Measurements from ENCODE around the gene BTRC.

GRCh38 chr10:101385866-101386658 is 32.1 kb downstream of the BTRC start:
- TF ChIP-seq TAF1 (IDR thresholded peaks at IDR 0.05; ENCODE audit: borderline replicate concordance, low read depth, low read length), result no peak
- no peak for TF ChIP-seq ASH2L (IDR thresholded peaks at IDR 0.05; ENCODE audit: borderline replicate concordance, low read depth)
- TF ChIP-seq BCL3 (IDR thresholded peaks at IDR 0.05; ENCODE audit: borderline replicate concordance, insufficient read depth, low read depth, low read length, poor library complexity, severe bottlenecking), result no peak
- no peak for TF ChIP-seq SIX5 (IDR thresholded peaks at IDR 0.05; ENCODE audit: low read depth, low read length, severe bottlenecking)
- no peak for TF ChIP-seq CTCF (IDR thresholded peaks at IDR 0.05 in 2 of 3, conservative IDR thresholded peaks at IDR 0.05 in 1 of 3; ENCODE audit: control insufficient read depth in 2 of 3, extremely low read depth in 1 of 3, insufficient read depth in 1 of 3, low read depth in 3 of 3, low read length in 3 of 3)
- TF ChIP-seq IRF3 (IDR thresholded peaks at IDR 0.05), result no peak

All from GM12878 (cell line).